ENCODE data around the gene ABHD15. TPM values are rescaled to one million over a fixed set of nuclear protein-coding genes. Genes with fewer than 3 reads are reported as not detected.

Gene ABHD15
- total and polyA plus RNA-seq, 7 experiments from 2014 or later = 3.1 to 17.6 (median 9.9) TPM

DNA sequence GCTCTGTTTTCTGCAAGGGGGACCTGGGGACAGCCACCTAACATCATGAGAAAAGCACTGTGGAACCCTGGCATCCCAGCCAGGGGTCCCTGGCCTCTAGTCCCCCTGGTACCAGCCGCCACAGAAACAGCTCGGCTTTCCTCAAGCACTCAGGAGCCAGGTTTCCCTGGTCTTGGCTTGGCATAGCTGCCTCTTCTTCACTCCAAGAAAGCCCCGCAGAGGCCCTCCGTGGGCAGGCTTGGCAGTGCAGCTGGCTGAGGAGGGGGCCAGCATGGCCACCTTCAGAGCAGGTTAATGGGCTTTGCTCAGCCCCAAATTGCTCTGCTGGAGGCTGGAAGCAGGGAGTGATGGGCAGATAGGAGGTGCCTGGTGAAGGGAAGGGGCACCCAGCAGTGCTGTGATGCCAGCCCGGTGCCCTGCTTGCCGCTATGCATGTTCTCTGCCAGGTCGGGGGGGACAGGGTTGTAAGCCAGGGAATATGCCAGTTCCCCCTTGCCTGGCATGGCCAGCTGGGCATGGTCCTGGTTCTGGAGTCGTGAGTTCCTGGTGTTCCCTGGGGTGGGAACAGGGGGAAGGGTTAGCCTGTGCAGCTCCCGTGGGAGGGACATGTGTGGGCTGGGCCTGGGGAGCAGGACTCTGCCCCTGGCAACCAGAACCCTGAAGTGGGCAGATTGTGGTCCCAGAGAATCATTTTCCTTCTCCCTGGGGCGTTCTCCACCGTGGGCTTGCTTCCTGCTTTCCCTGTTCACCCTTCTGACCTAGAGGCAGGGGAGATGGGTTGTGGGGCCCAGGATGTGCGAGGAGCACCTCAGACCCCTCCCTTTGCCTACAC lies 29.3 kb upstream of the ABHD15 start:
- Histone ChIP-seq H3K27ac (ENCODE audit: low read depth, low read length) (no peak overlapping the region), H3K9me3 (ENCODE audit: control insufficient read depth in 2 of 3, low read length in 3 of 3) (no peaks in the 10 kb centered on the region), H3K36me3 (ENCODE audit: control insufficient read depth in 2 of 3, insufficient read depth in 3 of 3, low read length in 3 of 3) (no peaks in the 10 kb centered on the region), H3K4me1 (ENCODE audit: control insufficient read depth in 2 of 2, insufficient read depth in 2 of 2, low read length in 2 of 2) (peaks cover 20% of the 10 kb centered on the region in 2 donors), H3K4me3 (ENCODE audit: low read length) (no peak overlapping the region), H3K27me3 (ENCODE audit: control insufficient read depth in 2 of 2, insufficient read depth in 2 of 2, low read length in 2 of 2) (no peaks in the 10 kb centered on the region)
- DNase-seq (no peak), ATAC-seq (no peak)
- CTCF ChIA-PET = interaction anchor here (0.7 to 3.9 kb wide), 2 partner anchors 17 to 21 kb away, joined by 3 to 14 read pairs; no protein-coding TSS in a partner anchor
- H3K4me1 Mint-ChIP-seq = peaks cover 0 to 23% (median 17%) of the 10 kb centered on the region in 7 donors
- H3K9me3 Mint-ChIP-seq = no peaks in the 10 kb centered on the region
- POLR2A ChIA-PET = interaction anchor here (0.7 to 1.0 kb wide), 3 partner anchors 11 to 78 kb away, joined by 3 read pairs; no protein-coding TSS in a partner anchor
- H3K27me3 Mint-ChIP-seq = peaks cover 0 to 2% (median 0%) of the 10 kb centered on the region in 5 donors
- H3K36me3 Mint-ChIP-seq = no peaks in the 10 kb centered on the region
- H3K27ac Mint-ChIP-seq = no peak overlapping the region
- intact Hi-C loops (cut with micrococcal nuclease) = loop anchor here in 1 of 2 donors (2.0 kb wide), 1 partner anchor 15 kb away; no protein-coding TSS in a partner anchor
- no peak overlapping the region for H3K4me3 Mint-ChIP-seq

DNA sequence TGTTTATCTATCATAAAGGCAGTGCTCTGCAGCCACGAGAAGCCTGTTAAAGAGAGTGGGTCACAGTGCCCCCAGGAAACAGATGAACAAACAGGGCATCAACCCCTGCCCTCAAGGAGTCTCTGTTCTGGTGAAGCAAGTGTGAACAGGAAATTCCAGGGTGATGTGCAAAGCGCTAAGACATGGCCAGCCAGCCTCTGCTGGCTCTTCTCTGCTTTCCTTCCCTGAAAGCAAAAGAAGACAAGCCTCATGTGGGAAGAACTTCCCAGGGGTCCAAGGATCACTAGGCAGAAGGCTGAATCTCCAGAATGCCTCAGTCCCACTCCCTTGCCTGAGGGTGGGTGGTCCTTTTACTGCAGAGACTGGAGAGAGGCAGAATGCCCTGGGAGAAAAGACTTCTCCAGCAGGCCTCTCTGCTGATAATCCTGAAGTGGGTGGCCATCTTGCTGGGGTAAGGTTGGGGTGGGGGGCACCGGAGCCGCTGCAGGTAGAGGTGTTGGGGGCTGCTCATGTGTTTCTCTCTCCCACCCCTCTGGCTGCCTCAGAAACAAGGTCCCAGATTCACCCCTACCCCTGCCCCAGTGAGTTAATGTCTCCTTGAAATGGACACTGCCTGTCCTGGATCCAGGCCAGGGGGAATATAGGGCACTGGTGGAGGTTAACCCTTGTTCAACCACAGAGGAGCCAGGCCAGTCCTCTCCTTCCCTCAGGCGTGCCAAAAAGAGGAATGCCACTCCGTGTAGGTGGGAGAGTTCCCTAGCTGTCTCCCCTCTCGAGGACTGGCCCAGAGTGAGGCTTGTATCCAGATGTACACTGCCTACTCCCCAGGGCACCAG lies 28.5 kb upstream of the ABHD15 start:
- ATAC-seq (no peak), DNase-seq (no peak)
- H3K36me3 Mint-ChIP-seq = no peaks in the 10 kb centered on the region
- H3K27me3 Mint-ChIP-seq = peaks cover 0 to 2% (median 0%) of the 10 kb centered on the region in 5 donors
- intact Hi-C loops (cut with micrococcal nuclease) = loop anchor here in 1 of 2 donors (2.0 kb wide), 1 partner anchor 15 kb away; no protein-coding TSS in a partner anchor
- H3K9me3 ChIP-seq (ENCODE audit: control insufficient read depth in 2 of 3, low read length in 3 of 3) = no peaks in the 10 kb centered on the region
- peaks cover 28% of the 10 kb centered on the region in 2 donors for H3K4me1 ChIP-seq (ENCODE audit: control insufficient read depth in 2 of 2, insufficient read depth in 2 of 2, low read length in 2 of 2)
- ChIA-PET CTCF (interaction anchor here (0.7 kb wide), 1 partner anchor 18 kb away, joined by 3 read pairs; no protein-coding TSS in a partner anchor), POLR2A (interaction anchor here (1.5 to 5.0 kb wide), 2 partner anchors 10 to 22 kb away, joined by 4 to 59 read pairs; no protein-coding TSS in a partner anchor)
- H3K36me3 ChIP-seq (ENCODE audit: control insufficient read depth in 2 of 3, insufficient read depth in 3 of 3, low read length in 3 of 3) = no peaks in the 10 kb centered on the region
- no peaks in the 10 kb centered on the region for H3K27me3 ChIP-seq (ENCODE audit: control insufficient read depth in 2 of 2, insufficient read depth in 2 of 2, low read length in 2 of 2)
- no peak overlapping the region for H3K4me3 ChIP-seq (ENCODE audit: low read length)
- no peaks in the 10 kb centered on the region for H3K9me3 Mint-ChIP-seq
- H3K27ac Mint-ChIP-seq = no peak overlapping the region
- H3K4me3 Mint-ChIP-seq = peak overlapping the region in 7 of 10 donors; percentile 16 to 94 (median 63)
- no peak overlapping the region for H3K27ac ChIP-seq (ENCODE audit: low read depth, low read length)
- peaks cover 6 to 31% (median 25%) of the 10 kb centered on the region in 7 donors for H3K4me1 Mint-ChIP-seq

DNA sequence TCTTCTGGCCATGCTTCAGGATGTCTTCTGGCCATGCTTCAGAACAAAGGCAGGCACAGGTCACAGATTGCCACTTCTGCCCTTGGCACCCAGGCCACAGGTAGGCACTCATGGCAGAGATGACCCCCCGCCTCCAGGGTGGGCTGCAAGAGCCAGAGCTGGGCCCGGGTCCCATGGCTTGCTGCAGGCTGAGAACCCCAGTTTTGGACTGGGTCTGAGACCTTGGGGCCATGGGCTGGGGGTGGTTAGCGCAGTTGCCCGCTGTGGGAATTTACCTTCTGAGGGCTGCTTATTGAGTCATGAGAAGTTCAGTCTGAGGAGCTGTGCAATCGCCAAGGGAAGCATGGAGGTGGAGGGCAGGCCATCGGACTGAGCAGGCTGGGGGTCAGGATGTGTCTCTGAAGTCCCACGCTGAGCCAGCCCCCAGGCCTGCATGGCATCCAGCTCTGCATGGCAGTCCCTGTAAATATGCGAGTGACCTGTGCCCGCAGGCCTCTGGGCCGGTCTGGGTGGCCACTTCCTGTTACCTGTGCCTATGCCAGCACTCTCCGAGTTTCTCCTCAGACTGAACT lies 27.8 kb upstream of the ABHD15 start:
- no peak overlapping the region for H3K27ac ChIP-seq (ENCODE audit: low read depth, low read length)
- no peak for DNase-seq
- no peaks in the 10 kb centered on the region for H3K9me3 ChIP-seq (ENCODE audit: control insufficient read depth in 2 of 3, low read length in 3 of 3)
- ChIA-PET POLR2A (interaction anchor here (1.5 to 5.0 kb wide), 3 partner anchors 9 to 22 kb away, joined by 4 to 59 read pairs (median 5); no protein-coding TSS in a partner anchor), CTCF (interaction anchor here (1.2 to 4.5 kb wide), 3 partner anchors 14 to 21 kb away, joined by 6 to 56 read pairs (median 49); no protein-coding TSS in a partner anchor)
- peaks cover 34% of the 10 kb centered on the region in 2 donors for H3K4me1 ChIP-seq (ENCODE audit: control insufficient read depth in 2 of 2, insufficient read depth in 2 of 2, low read length in 2 of 2)
- Mint-ChIP-seq H3K36me3 (no peaks in the 10 kb centered on the region), H3K4me1 (peaks cover 11 to 37% (median 31%) of the 10 kb centered on the region in 7 donors), H3K9me3 (no peaks in the 10 kb centered on the region), H3K27me3 (peaks cover 0 to 2% (median 0%) of the 10 kb centered on the region in 5 donors), H3K27ac (no peak overlapping the region), H3K4me3 (peak overlapping the region; percentile 37 to 94 (median 68))
- ATAC-seq = no peak
- no peaks in the 10 kb centered on the region for H3K36me3 ChIP-seq (ENCODE audit: control insufficient read depth in 2 of 3, insufficient read depth in 3 of 3, low read length in 3 of 3)
- intact Hi-C loops (cut with micrococcal nuclease) = loop anchor here in 1 of 2 donors (2.0 to 5.0 kb wide), 2 partner anchors 14 to 222 kb away; no protein-coding TSS in a partner anchor
- H3K4me3 ChIP-seq (ENCODE audit: low read length) = no peak overlapping the region
- H3K27me3 ChIP-seq (ENCODE audit: control insufficient read depth in 2 of 2, insufficient read depth in 2 of 2, low read length in 2 of 2) = no peaks in the 10 kb centered on the region

- Histone ChIP-seq H3K36me3 (ENCODE audit: control insufficient read depth in 2 of 3, insufficient read depth in 3 of 3, low read length in 3 of 3) (no peaks in the 10 kb centered on the region), H3K27ac (ENCODE audit: low read depth, low read length) (peak overlapping the region; percentile 26)
- H3K27me3 Mint-ChIP-seq = no peaks in the 10 kb centered on the region
Measured at GRCh38 chr17:29593591-29594518, 27.0 kb upstream of the ABHD15 start.

DNA sequence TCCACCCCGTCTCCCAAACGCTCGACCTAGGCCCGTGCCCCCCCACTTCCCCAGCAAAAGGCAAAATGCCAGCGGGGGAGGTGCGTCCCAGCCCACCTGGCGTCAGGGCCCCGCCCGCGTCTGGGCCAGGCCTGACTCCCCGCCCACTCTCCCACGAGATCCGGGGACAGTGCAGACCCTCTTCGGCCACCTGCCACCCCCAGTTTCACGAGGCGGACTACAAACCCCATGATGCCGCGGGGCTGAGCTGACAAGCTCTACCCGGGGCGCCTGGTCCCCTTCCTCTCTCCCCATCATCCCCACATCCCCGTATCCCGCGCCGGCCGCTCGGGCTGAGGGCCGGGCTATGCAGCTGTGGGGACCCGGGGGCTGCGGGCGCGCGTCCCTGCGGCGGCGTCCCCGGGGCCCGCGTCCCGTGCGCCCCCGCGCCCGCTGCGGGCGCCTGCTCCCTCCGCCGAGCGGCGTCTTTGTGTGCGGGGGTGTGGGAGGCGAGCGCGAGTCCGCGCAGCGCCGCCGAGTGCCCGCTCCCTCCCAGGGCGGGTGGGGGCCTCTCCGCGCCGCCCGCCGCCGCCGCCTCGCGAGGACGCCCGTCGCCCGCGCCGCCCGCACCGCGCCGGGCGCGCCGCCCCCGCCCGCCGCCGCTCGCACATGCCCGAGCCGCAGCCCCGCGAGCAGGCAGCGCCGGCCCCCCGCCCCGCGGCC lies 26.2 kb upstream of the ABHD15 start, which contains the start of gene ANKRD13B:
TSS of gene ANKRD13B (plus strand) at position 283 of the 702 bp plus-strand sequence. CDS start 490 bp downstream, outside the sequence.
- peak in 2 of 9 donors; percentile 29 to 64 for DNase-seq

More at GRCh38 chr17:29593591-29594518, 27.0 kb upstream of the ABHD15 start:
- Mint-ChIP-seq H3K9me3 (no peaks in the 10 kb centered on the region), H3K4me1 (peaks cover 11 to 37% (median 31%) of the 10 kb centered on the region in 7 donors), H3K27ac (no peak overlapping the region), H3K4me3 (peak overlapping the region; percentile 37 to 94 (median 68)), H3K36me3 (no peaks in the 10 kb centered on the region)
- no peak for ATAC-seq
- no peaks in the 10 kb centered on the region for H3K9me3 ChIP-seq (ENCODE audit: control insufficient read depth in 2 of 3, low read length in 3 of 3)
- peak overlapping the region; percentile 38 for H3K4me3 ChIP-seq (ENCODE audit: low read length)
- peaks cover 34% of the 10 kb centered on the region in 2 donors for H3K4me1 ChIP-seq (ENCODE audit: control insufficient read depth in 2 of 2, insufficient read depth in 2 of 2, low read length in 2 of 2)
- no peaks in the 10 kb centered on the region for H3K27me3 ChIP-seq (ENCODE audit: control insufficient read depth in 2 of 2, insufficient read depth in 2 of 2, low read length in 2 of 2)
- CTCF ChIA-PET = interaction anchor here (1.2 to 4.5 kb wide), 4 partner anchors 13 to 224 kb away, joined by 6 to 56 read pairs (median 28); no protein-coding TSS in a partner anchor
- POLR2A ChIA-PET = interaction anchor here (1.4 to 5.0 kb wide), 5 partner anchors 9 to 23 kb away, joined by 4 to 59 read pairs (median 5); no protein-coding TSS in a partner anchor
- no peak for DNase-seq
- intact Hi-C loops (cut with micrococcal nuclease) = loop anchor here (1.0 to 5.0 kb wide), 3 partner anchors 13 to 222 kb away; no protein-coding TSS in a partner anchor

More for the DNA sequence above, 26.2 kb upstream of the ABHD15 start, which contains the start of gene ANKRD13B:
- H3K4me3 ChIP-seq (ENCODE audit: low read length) = peak within 1 kb of the TSS; percentile 48
- H3K36me3 Mint-ChIP-seq = no peaks in the 10 kb centered on the region
- CTCF ChIA-PET = interaction anchor here (1.1 to 4.5 kb wide), 8 partner anchors 12 to 337 kb away, joined by 3 to 56 read pairs (median 7); partner anchors contain the start of gene SSH2
- peak within 1 kb of the TSS; percentile 70 to 95 (median 88) for H3K4me3 Mint-ChIP-seq
- no peaks in the 10 kb centered on the region for H3K9me3 Mint-ChIP-seq
- no peaks in the 10 kb centered on the region for H3K36me3 ChIP-seq (ENCODE audit: control insufficient read depth in 2 of 3, insufficient read depth in 3 of 3, low read length in 3 of 3)
- intact Hi-C loops (cut with micrococcal nuclease) = loop anchor here (1.0 to 5.0 kb wide), 2 partner anchors 20 to 221 kb away; no protein-coding TSS in a partner anchor
- peak within 1 kb of the TSS; percentile 26 for H3K27ac ChIP-seq (ENCODE audit: low read depth, low read length)
- H3K4me1 Mint-ChIP-seq = peaks cover 16 to 41% (median 35%) of the 10 kb centered on the region in 7 donors
- no peaks in the 10 kb centered on the region for H3K9me3 ChIP-seq (ENCODE audit: control insufficient read depth in 2 of 3, low read length in 3 of 3)
- H3K27ac Mint-ChIP-seq = peak within 1 kb of the TSS in 4 of 9 donors; percentile 33 to 62 (median 38)
- no peaks in the 10 kb centered on the region for H3K27me3 Mint-ChIP-seq
- peak; percentile 6 for ATAC-seq
- H3K4me1 ChIP-seq (ENCODE audit: control insufficient read depth in 2 of 2, insufficient read depth in 2 of 2, low read length in 2 of 2) = peaks cover 39% of the 10 kb centered on the region in 2 donors
- POLR2A ChIA-PET = interaction anchor here (1.4 to 5.0 kb wide), 4 partner anchors 12 to 24 kb away, joined by 4 to 59 read pairs (median 10); no protein-coding TSS in a partner anchor
- no peaks in the 10 kb centered on the region for H3K27me3 ChIP-seq (ENCODE audit: control insufficient read depth in 2 of 2, insufficient read depth in 2 of 2, low read length in 2 of 2)
